Measurements from ENCODE around the gene NR1D1. TPM values are rescaled to one million over a fixed set of nuclear protein-coding genes. Genes with fewer than 3 reads are reported as not detected.
A peak's percentile ranks its signal among the peaks of the same experiment; 100 is the strongest.

The NR1D1 gene
- total and polyA plus RNA-seq, 10 donors, result 3.3 to 15.8 (median 6.6) TPM

- Histone ChIP-seq H3K4me1 (peaks cover 65 to 100% (median 91%) of the 10 kb centered on the region in 6 donors), H3K27me3 (replicated peaks in 1 of 7) (no peaks in the 10 kb centered on the region), H3K36me3 (no peaks in the 10 kb centered on the region), H3K9me3 (no peaks in the 10 kb centered on the region), H3K27ac (peak overlapping the region; percentile 67 to 91 (median 88)), H3K4me3 (no peak overlapping the region)
- TF ChIP-seq POLR2AphosphoS5 (IDR thresholded peaks at IDR 0.05) (no peak), POLR2A (IDR thresholded peaks at IDR 0.05) (no peak), CTCF (IDR thresholded peaks at IDR 0.05 in 8 of 11, conservative IDR thresholded peaks at IDR 0.05 in 3 of 11) (peak in 1 of 11 experiments; percentile 7)
- DNase-seq, result peak; percentile 29
- 92 to 97% (median 94%) methylated on average over 9 of the region's 9 CpGs for WGBS, 5 donors
- intact Hi-C loops (cut with DNase I; ENCODE audit: low total_unique reads), result no loop called here
Measured at GRCh38 chr17:40108970-40109824, 8.8 kb upstream of the NR1D1 start.

GRCh38 chr17:40107522-40108174, 7.3 kb upstream of the NR1D1 start:
- H3K9me3 ChIP-seq, result no peaks in the 10 kb centered on the region
- no peaks in the 10 kb centered on the region for H3K27me3 ChIP-seq (replicated peaks in 1 of 7)
- peak; percentile 61 for DNase-seq
- WGBS, 5 donors, result 13 to 31% (median 19%) methylated on average over 5 of the region's 5 CpGs
- intact Hi-C loops (cut with DNase I; ENCODE audit: low total_unique reads), result no loop called here
- H3K4me1 ChIP-seq, result peaks cover 62 to 100% (median 90%) of the 10 kb centered on the region in 6 donors
- H3K4me3 ChIP-seq, result peak overlapping the region in 3 of 8 donors; percentile 2 to 48 (median 11)
- TF ChIP-seq POLR2A (IDR thresholded peaks at IDR 0.05) (no peak), POLR2AphosphoS5 (IDR thresholded peaks at IDR 0.05) (no peak), CTCF (IDR thresholded peaks at IDR 0.05 in 8 of 11, conservative IDR thresholded peaks at IDR 0.05 in 3 of 11) (no peak)
- no peaks in the 10 kb centered on the region for H3K36me3 ChIP-seq
- peak overlapping the region; percentile 67 to 91 (median 88) for H3K27ac ChIP-seq

GRCh38 chr17:40106760-40107521, 6.6 kb upstream of the NR1D1 start:
- Histone ChIP-seq H3K27me3 (replicated peaks in 1 of 7) (no peaks in the 10 kb centered on the region), H3K36me3 (no peaks in the 10 kb centered on the region), H3K9me3 (no peaks in the 10 kb centered on the region), H3K27ac (peak overlapping the region; percentile 67 to 91 (median 88)), H3K4me1 (peaks cover 54 to 100% (median 87%) of the 10 kb centered on the region in 6 donors), H3K4me3 (peak overlapping the region in 1 of 8 donors; percentile 48)
- TF ChIP-seq POLR2AphosphoS5 (IDR thresholded peaks at IDR 0.05), result no peak
- WGBS, 5 donors, result 35 to 51% (median 43%) methylated on average over 20 of the region's 20 CpGs
- intact Hi-C loops (cut with DNase I; ENCODE audit: low total_unique reads), result no loop called here
- peak; percentile 58 for DNase-seq

GRCh38 chr17:40105861-40106759, 5.7 kb upstream of the NR1D1 start:
- H3K4me3 ChIP-seq, result no peak overlapping the region
- TF ChIP-seq POLR2AphosphoS5 (IDR thresholded peaks at IDR 0.05) (no peak), POLR2A (IDR thresholded peaks at IDR 0.05) (no peak), CTCF (IDR thresholded peaks at IDR 0.05 in 8 of 11, conservative IDR thresholded peaks at IDR 0.05 in 3 of 11) (no peak)
- H3K27ac ChIP-seq, result peak overlapping the region; percentile 29 to 91 (median 88)
- no peaks in the 10 kb centered on the region for H3K9me3 ChIP-seq
- no peaks in the 10 kb centered on the region for H3K36me3 ChIP-seq
- DNase-seq, result no peak
- intact Hi-C loops (cut with DNase I; ENCODE audit: low total_unique reads), result no loop called here
- H3K4me1 ChIP-seq, result peaks cover 54 to 100% (median 87%) of the 10 kb centered on the region in 6 donors
- 37 to 67% (median 51%) methylated on average over 5 of the region's 5 CpGs for WGBS, 5 donors
- no peaks in the 10 kb centered on the region for H3K27me3 ChIP-seq (replicated peaks in 1 of 7)
